KMS-11 (cell line): ENCODE data around the gene PRDM16.

Experiments used
- H2AFZ ChIP-seq: fragments of 200-600 bp; sonication (generic); 2 replicates; pipeline ENCODE4 v1.6.1; 2016; ENCODE audit warnings: antibody characterized with exemption, mixed run types, low read depth
- H3K27ac ChIP-seq: fragments of 200-600 bp; sonication (generic); 2 replicates; pipeline ENCODE4 v1.6.1; 2016; ENCODE audit warnings: mild to moderate bottlenecking, mixed run types
- H3K27me3 ChIP-seq: fragments of 200-600 bp; sonication (generic); 2 replicates; pipeline ENCODE4 v1.6.1; 2017; ENCODE audit warnings: mild to moderate bottlenecking, low read depth, mixed run types, moderate library complexity; ENCODE audit not compliant: insufficient read depth
- H3K36me3 ChIP-seq: fragments of 200-600 bp; sonication (generic); 2 replicates; pipeline ENCODE4 v1.6.1; 2017; ENCODE audit warnings: mild to moderate bottlenecking, mixed run types; ENCODE audit not compliant: insufficient read depth
- H3K4me1 ChIP-seq: fragments of 200-600 bp; sonication (generic); 2 replicates; pipeline ENCODE4 v1.6.1; 2016; ENCODE audit warnings: mild to moderate bottlenecking, low read depth, mixed run types; ENCODE audit not compliant: poor library complexity, severe bottlenecking
- H3K4me2 ChIP-seq: fragments of 200-600 bp; sonication (generic); 2 replicates; pipeline ENCODE4 v1.7.0; 2016; ENCODE audit warnings: mild to moderate bottlenecking, mixed run types
- H3K4me3 ChIP-seq: fragments of 200-600 bp; sonication (generic); IDR thresholded peaks from 2 replicates; pipeline ENCODE4 v1.6.1; 2017; ENCODE audit warnings: low read depth, low read length, mixed read lengths; ENCODE audit not compliant: insufficient read depth
- H3K79me2 ChIP-seq: fragments of 200-600 bp; sonication (generic); 2 replicates; pipeline ENCODE4 v1.6.1; 2016; ENCODE audit warnings: low read depth, mixed run types; ENCODE audit not compliant: insufficient read depth
- H3K9ac ChIP-seq: fragments of 200-600 bp; sonication (generic); 2 replicates; pipeline ENCODE4 v1.6.1; 2016; ENCODE audit warnings: mild to moderate bottlenecking, mixed run types
- H4K20me1 ChIP-seq: fragments of 200-600 bp; sonication (generic); 2 replicates; pipeline ENCODE4 v1.6.1; 2016; ENCODE audit warnings: mild to moderate bottlenecking, mixed run types; ENCODE audit not compliant: insufficient read depth
- CTCF ChIP-seq: fragments of 200-600 bp; sonication (generic); conservative IDR thresholded peaks from 2 replicates; pipeline ENCODE4 v1.6.1; 2017; ENCODE audit warnings: low read depth, mild to moderate bottlenecking, antibody characterized with exemption, low read length, moderate library complexity, mixed read lengths

PRDM16 gene

GRCh38 chr1:3408751-3409266 lies 339.8 kb downstream of the PRDM16 start:
- no peaks in the 10 kb centered on the region for H3K79me2 ChIP-seq
- no peaks in the 10 kb centered on the region for H3K36me3 ChIP-seq
- no peak overlapping the region for H3K4me2 ChIP-seq
- no peaks in the 10 kb centered on the region for H4K20me1 ChIP-seq
- no peak overlapping the region for H3K27ac ChIP-seq
- H3K4me1 ChIP-seq = no peaks in the 10 kb centered on the region
- peaks cover 64% of the 10 kb centered on the region for H3K27me3 ChIP-seq
- H3K4me3 ChIP-seq = no peak overlapping the region
- no peak overlapping the region for H3K9ac ChIP-seq
- no peak for TF ChIP-seq CTCF
- no peak overlapping the region for H2AFZ ChIP-seq

DNA sequence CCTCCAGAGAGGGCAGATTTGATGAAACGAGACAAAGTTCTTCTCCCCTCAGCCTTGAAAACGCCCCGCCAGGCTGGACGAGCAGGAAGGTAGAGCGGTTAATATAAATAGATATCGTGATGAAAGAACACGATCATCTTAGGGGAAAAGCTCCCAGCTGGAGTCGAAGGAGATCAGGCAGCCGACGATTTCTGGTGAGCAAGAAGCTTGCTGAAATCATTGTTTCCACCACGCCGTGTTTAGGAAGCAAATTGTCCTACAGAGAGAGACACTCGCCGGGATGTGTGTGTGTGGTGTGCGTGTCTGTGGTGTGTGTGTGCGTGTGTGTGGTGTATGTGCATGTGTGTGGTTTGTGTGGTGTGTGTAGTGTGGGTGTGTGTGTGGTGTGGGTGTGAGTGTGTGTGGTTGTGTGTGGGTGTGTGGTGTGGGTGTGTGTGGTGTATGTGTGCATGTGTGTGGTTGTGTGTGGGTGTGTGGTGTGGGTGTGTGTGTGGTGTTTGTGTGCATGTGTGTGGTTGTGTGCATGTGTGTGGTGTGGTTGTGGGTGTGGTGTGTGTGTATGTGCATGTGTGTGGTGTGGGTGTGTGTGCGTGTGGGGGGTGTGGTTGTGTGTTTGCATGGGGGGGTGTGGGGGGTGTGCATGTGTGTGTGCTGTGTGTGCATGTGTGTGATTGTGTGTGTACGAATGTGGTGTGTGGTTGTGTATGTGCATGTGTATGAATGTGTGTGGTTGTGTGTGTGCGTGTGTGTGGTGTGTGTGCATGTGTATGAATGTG lies 340.6 kb downstream of the PRDM16 start:
- Histone ChIP-seq H3K4me1 (no peaks in the 10 kb centered on the region), H3K4me2 (no peak overlapping the region), H3K4me3 (no peak overlapping the region), H3K79me2 (no peaks in the 10 kb centered on the region), H3K27ac (no peak overlapping the region), H4K20me1 (no peaks in the 10 kb centered on the region), H3K27me3 (peaks cover 59% of the 10 kb centered on the region), H2AFZ (no peak overlapping the region), H3K36me3 (no peaks in the 10 kb centered on the region), H3K9ac (no peak overlapping the region)
- TF ChIP-seq CTCF = no peak

GRCh38 chr1:3410142-3410925 lies 341.3 kb downstream of the PRDM16 start:
- no peak overlapping the region for H2AFZ ChIP-seq
- H3K4me1 ChIP-seq = no peaks in the 10 kb centered on the region
- peaks cover 54% of the 10 kb centered on the region for H3K27me3 ChIP-seq
- H3K79me2 ChIP-seq = no peaks in the 10 kb centered on the region
- H4K20me1 ChIP-seq = no peaks in the 10 kb centered on the region
- TF ChIP-seq CTCF = no peak
- H3K9ac ChIP-seq = no peak overlapping the region
- H3K4me2 ChIP-seq = no peak overlapping the region
- no peak overlapping the region for H3K27ac ChIP-seq
- H3K36me3 ChIP-seq = no peaks in the 10 kb centered on the region
- H3K4me3 ChIP-seq = no peak overlapping the region

DNA sequence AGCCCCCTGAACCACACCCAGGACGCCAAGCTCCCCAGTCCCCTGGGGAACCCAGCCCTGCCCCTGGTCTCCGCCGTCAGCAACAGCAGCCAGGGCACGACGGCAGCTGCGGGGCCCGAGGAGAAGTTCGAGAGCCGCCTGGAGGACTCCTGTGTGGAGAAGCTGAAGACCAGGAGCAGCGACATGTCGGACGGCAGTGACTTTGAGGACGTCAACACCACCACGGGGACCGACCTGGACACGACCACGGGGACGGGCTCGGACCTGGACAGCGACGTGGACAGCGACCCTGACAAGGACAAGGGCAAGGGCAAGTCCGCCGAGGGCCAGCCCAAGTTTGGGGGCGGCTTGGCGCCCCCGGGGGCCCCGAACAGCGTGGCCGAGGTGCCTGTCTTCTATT lies 342.8 kb downstream of the PRDM16 start:
- no peak for TF ChIP-seq CTCF
- Histone ChIP-seq H3K9ac (no peak overlapping the region), H3K36me3 (no peaks in the 10 kb centered on the region), H3K4me3 (no peak overlapping the region), H3K4me1 (no peaks in the 10 kb centered on the region), H2AFZ (no peak overlapping the region), H3K27me3 (peaks cover 49% of the 10 kb centered on the region), H4K20me1 (no peaks in the 10 kb centered on the region), H3K4me2 (no peak overlapping the region), H3K27ac (no peak overlapping the region), H3K79me2 (no peaks in the 10 kb centered on the region)
